GM19467 (cell line): Measurements from ENCODE around the gene TLR2.
"Not testable (repeated sequence)": the region's sequence is repeated elsewhere in the genome, so short reads cannot be mapped to it uniquely, and the experiment has no call there.

Source experiments
- ATAC-seq: cut with Tn5 transposase; IDR thresholded peaks from one replicate; pipeline ENCODE4 v1.9.1; 2021; ENCODE audit warnings: mild to moderate bottlenecking, moderate library complexity; ENCODE audit not compliant: unreplicated experiment

Gene TLR2

DNA sequence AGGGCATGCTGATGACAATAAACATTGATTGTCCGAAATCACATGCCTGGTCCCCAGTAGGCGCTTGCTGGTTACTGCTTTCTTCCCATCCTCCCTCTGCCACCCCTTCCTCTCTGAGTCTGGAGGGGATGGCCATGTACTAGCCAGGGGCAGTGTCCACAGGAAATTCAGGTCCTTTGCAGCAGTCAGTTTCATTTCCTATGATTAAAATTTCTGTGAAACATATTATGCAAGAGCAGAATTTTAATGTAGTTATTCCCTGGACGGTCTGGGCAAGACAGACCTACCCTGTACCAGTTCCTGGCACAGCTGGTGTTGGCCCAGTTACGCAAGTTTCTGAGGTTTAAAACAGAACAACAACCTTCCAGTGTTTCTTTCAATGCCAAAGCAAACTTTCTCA is 28.2 kb upstream of the TLR2 start:
- no peak for ATAC-seq

DNA sequence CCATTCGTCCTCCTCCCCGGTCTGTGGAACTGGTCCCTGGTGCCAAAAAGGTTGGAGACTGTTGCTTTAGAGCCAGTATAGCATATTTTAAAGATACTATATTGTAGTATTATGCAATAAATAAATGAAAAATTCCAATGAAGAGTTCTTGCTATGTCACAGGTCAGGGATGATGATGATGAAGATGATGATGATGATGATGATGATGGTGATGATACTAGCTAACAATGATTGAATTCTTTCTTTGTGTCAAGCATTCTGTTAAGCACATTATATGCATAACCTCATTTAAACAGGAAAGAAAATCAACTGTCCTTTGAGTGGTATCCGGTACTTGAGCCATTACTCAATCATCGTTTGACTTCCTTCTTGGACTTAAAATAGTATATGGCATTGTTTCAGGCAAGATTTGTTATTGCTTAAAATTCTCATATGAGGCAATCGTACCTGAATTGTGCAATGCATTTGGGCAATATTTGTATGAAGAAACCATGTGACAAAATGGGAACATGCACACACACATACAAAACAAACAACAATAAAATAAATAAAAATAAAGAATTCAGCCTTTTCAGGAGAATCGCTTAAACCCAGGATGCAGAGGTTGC is 22.8 kb upstream of the TLR2 start:
- ATAC-seq: no peak

DNA sequence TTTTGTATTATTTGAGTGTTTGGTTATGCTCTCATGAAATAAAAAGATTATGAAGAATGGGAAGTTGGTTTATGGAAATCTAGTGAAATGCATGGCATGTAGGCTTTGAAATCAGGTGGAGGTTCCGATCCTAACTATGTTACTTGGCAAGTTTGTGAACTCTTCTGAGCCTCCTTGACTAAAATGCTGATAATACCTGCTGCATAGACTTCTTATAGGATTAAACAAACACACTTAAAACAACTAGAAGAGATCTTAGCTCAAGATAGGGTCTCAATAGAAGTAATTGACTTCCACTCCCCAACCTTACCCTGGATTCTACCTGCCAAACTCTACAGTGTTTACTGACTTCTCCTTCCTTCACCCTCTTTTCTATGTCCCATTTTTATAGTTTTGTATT is 22.2 kb upstream of the TLR2 start:
- no peak for ATAC-seq

DNA sequence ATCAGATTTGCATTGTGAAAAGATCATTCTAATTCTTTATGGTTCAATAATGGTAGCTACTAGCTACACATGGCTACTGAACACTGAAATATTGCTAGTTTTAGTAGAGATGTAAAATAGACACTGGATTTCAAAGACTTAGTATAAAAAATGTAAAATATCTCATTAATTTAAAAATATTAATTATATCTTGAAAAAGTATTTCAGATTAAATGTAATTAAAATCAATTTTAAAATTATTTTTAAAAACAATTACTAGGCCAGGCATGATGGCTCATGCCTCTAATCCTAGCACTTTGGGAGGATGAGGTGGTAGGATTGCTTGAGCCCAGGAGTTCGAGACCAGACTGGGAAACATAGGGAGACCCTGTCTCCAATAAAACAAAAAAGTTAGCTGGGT is 20.4 kb upstream of the TLR2 start:
- no peak for ATAC-seq

DNA sequence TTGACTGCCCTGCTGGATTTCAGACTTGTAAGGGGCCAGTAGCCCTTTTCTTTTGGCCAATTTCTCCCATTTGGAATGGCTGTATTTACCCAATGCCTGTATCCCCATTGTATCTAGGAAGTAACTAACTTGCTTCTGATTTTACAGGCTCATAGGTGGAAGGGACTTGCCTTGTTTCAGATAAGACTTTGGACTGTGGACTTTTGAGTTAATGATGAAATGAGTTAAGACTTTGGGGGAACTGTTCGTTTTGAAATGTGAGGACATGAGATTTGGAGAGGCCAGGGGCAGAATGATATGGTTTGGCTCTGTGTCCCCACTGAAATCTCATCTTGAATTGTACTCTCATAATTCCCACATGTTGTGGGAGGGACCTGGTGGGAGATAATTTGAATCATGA is 17.6 kb upstream of the TLR2 start:
- ATAC-seq: not testable (repeated sequence)

DNA sequence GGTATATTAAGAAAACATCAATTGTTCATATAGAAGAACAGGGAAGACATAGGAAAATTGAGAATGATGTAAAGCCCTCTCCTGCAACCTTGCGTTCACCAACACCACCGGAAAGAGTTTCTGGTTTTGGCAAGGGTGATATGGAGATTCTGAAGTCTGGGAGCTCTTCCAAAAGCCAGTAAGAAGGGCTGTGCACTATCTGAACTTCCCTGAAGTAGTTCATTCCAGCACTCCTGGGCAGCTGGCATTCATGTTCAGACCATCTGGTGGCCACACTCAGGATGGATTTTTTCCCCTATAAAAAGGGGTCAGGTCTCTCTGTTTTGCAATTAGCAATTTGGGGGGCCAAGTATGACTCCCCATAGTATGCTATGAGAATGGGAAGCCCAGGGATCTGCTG is 15.4 kb upstream of the TLR2 start:
- no peak for ATAC-seq

DNA sequence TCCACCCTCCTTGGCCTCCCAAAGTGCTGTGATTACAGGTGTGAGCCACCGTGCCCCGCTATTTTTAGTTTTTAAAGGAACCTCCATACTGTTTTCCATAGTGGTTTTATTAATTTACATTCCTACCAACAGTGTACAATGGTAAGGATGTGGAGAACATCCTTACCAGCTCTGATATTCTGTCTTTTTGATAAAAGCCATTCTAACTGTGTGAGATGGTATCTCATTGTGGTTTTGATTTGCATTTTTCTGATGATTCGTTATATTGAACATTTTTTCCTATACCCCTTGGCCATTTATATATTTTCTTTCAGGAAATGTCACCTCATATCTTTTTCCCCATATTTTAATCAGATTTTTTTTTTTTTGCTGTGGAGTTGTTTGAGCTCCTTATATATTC is 14.2 kb upstream of the TLR2 start:
- no peak for ATAC-seq

DNA sequence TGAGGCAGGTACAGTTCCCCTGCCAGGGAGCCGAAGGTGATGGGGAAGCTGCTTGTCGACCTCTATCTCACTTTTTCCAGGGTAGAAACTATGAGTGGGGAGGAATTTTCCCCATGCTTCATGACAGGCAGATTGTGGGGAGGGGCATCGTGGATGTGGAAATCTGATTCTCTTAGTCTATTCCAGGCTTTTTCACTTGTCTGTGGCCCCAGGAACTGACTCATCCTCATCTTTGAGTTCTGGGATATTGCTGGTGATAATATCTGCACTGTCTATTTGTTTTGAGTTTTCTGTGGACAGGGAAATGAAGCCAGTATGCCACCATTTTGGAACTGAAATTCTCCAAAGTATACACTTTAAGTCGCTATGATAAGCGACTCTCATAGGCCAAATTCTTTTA is 7.6 kb upstream of the TLR2 start:
- ATAC-seq: no peak

DNA sequence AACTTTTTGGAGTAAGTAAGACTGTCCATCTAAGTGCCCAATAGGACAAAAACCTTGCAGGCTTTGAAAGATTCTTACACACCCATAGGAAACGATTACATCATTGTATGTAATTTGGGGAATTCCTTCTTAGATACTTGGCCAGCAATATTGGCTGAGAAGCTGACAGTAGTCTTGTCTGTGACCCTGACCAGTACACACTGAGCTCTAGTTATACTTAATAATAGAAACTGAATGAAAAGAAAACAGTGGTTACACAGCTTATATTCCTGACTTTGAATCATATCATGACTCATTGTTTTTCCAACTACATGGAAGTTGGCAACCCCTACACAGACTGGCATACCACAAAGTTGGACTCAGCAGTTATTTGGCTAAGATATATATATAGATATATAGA is 7.1 kb upstream of the TLR2 start:
- no peak for ATAC-seq

DNA sequence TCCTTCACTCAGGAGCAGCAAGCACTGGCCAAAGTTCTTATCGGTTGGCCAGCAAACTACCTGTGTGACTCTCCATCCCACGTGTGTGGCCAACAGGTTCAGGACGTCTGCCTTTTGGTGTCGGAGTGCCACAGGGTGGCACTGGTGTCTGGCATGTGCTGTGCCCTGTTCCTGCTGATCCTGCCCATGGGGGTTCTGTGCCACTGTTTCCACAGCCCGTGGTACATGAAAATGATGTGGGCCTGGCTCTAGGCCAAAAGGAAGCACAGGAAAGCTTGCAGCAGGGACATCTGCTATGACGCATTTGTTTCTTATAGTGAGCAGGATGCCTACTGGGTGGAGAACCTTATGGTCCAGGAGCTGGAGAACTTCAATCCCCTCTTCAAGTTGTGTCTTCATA is 4.6 kb upstream of the TLR2 start:
- ATAC-seq: no peak

DNA sequence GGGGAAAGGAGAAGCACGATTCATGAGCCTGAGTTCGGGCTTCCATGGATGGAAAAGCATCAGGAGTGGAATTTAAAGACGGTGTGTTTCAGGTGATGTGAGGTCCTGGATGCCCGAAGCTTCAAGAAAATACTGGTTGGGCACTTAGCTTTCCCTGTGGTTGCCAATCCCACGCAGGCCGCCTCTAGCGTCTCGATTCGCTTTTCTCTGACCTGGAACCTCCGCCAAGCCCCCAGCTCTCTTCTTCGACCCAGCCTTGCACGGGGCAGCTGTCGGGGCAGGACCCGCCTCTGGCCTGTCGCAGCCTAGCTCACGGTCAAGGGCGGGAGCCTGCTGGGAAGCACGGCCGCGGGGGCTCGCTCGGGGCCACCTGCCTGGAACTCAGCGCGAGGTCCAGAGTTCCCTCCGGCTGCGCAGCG is 308 bp upstream of the TLR2 start:
- ATAC-seq: no peak

DNA sequence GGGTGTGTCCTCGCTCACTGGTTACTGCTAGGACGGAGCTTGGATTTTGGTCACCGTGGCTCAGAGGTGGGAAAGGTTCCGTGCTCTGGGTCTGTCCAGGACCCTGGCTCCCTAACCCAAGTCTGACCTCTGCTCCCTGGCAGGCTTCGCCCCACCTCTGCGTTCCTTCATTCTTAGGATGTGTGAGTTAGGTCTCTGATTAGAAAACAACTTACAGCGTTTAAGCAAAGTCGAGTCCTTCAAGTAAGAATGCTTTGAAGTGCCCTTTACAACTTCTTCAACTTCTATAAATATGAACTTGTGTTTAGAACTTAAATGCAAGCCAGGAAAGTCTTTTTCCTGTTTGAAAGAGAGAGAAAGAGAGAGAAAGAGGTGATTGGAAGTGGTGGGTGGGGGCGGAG is 891 bp downstream of the TLR2 start:
- ATAC-seq: no peak

DNA sequence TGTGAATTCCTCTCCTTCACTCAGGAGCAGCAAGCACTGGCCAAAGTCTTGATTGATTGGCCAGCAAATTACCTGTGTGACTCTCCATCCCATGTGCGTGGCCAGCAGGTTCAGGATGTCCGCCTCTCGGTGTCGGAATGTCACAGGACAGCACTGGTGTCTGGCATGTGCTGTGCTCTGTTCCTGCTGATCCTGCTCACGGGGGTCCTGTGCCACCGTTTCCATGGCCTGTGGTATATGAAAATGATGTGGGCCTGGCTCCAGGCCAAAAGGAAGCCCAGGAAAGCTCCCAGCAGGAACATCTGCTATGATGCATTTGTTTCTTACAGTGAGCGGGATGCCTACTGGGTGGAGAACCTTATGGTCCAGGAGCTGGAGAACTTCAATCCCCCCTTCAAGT is 20.4 kb downstream of the TLR2 start:
- ATAC-seq: no peak

DNA sequence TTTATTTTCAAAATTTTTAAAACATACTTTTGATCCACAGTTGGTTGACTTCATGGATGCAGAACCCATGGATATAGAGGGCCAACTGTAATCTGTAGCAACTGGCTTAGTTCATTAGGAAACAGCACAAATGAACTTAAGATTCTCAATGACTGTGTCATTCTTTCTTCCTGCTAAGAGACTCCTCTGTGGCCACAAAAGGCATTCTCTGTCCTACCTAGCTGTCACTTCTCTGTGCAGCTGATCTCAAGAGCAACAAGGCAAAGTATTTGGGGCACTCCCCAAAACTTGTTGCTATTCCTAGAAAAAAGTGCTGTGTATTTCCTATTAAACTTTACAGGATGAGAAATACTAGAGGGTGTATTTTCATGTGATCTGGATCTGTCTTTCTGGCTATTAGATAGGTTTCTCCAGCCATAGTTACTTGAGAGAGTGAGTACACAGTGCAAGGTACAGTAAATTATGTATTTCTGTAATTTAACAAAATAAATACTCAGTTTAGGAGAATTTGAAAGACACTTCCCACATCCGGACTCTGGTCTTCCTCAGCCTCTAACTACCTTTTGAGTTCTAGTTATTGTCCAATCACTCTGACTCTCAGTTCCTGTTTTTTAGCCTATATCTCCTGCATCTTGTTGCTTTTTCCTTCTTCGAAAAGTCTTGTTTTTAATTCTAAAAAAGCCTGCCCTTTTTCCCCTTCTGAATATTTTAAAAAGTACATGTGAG is 21.8 kb downstream of the TLR2 start:
- no peak for ATAC-seq

DNA sequence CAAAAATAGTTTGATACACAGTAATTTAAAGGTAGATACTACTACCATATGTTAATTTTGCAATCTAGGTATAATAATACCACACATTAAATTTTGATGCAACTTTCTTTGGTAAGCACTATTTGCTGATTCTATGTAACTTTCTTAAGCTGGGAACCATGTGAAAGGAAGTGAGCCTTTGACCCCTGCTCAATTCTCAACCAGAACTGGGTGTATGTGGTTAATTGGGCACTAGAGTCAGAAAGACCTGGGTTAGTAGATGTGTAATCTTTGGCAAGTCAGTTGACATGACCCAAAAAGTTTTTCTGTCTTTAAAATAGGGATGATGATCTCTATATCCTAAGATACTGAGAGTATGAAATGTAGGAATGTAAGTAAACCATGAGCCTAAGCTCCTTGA is 22.4 kb downstream of the TLR2 start:
- no peak for ATAC-seq

DNA sequence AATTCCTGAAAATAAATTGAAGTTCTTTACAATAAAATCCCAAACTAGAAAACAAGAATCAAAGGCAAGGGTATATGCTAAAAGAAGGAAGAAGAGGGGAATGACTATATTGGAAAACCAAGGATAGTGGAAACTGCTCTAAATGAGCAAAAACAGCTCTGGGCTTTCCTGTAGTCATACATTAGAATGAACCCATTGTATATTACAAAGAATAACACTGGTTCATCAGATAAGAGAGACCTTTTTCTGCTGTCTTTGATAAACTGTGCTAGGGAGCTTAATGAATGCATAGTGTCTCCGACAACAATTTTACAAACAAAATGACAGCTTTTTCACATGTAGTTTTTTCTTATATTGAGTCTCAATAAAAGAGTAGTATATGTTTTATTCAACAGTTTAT is 26.6 kb downstream of the TLR2 start:
- no peak for ATAC-seq

DNA sequence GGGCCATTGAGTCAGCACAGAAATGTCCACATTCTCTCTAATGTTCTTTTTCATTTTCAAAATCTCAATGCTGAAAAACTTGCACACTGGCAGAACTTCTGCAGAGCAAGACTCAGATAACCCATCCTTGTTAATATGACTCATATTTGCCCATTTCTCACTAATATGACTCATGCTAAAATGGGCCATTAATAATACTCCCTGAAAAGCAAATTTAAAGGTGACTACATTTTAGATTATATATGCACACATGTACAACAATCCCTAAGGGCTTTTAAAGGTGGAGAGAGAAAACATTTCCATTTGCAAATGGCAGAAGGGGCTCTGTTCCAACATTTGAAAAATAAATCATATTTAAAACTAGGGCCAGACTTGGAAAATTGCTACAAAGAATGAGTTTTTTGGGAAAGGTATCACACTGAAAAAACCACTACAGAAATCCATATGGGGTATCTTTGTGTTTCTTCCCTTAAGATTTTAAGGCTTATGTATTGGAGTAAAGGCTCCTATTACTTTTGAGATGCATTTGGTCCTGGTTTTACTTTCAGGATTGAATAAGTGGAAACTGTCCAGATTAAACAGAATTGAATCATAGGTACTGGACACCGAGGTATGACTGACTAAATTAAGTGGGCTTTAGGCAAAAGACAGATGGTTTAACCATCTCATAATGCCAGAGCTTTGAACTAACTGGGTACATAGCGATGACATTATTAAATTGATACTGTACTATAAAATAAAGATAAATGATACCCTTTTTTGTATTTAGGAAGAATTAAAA is 30.0 kb downstream of the TLR2 start:
- no peak for ATAC-seq

DNA sequence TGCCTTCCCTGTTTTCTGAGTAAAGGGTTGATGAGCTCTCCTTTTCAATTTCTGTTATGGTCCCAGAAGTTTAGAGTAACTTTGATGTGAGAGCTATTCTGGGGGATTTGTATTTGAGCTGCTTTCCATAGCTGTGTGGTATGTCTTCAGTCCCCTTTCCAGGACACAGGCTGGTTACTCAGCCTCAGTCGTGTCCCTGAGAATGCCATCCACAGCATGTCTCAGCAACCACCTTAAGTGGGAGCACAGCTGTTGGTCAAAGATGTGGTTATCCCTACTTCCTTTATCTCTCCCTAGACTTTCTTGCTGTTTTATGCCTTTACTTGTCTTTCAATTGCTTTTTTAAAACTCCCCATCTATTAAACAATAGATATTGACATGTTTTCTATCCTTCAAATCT is 38.0 kb downstream of the TLR2 start:
- no peak for ATAC-seq

DNA sequence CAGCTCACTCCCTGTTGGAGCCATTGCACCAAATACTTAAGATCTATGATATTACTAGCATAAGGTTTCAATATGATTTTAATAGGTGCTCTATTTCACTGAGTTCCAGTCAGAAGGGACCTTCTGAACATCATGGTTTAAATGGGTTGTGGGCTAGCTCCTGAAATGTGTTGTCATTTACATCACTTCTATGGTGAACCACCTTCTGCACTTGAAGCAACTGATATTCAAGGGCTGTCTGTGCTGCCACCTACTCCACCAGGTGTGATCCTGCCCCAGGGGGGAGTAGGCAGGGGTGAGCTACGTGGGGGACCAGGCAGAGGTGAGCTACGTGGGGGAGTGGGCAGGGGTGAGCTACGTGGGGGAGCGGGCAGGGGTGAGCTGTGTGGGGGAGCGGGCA is 40.5 kb downstream of the TLR2 start:
- ATAC-seq: no peak

DNA sequence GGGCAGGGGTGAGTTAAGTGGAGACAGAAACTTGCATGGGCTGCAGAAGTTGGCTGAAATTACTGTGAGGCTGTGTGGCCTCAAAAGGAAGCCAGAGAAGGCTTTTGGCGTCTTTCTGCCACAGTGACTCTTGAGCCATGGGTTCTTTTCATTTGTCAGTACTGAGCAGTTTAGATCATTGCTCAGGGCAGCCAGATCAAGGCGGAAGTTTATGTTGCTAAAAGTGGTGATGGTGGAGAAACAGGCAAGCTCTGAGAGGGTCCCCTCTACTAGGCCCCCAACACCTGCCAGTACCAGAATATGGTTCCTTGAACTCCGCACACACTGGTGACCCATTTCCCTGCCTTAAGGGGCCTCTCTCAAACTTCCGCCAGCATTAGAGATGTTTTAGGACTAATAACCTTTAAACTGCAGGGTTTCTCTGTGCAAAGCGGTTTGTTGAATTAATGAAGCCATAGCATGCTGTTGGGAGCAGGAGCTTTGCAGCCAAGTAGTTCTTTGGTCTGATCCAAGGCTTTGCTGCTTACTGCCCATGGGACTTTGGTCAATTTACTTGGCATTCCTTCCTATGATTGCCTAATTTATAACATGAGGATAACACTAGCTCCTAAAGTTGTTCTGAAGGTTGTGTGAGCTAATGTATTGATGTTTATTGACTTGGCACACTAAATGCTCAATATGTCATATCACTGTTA is 41.2 kb downstream of the TLR2 start:
- no peak for ATAC-seq

DNA sequence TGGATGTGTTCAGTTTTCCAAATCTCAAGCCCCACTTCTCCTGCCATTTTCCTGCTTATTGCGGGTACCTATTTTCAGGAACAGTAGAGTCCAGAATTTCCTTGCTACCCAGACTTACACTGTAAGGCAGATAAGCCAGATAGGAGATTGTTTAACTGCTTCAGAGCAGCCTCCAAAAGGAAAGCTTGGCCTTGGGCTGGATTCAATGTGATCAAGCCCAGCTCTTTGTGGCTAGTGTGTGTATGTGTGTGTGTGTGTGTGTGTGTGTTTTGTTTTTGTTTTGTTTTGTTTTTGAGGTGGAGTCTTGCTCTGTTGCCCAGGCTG is 41.7 kb downstream of the TLR2 start:
- no peak for ATAC-seq

DNA sequence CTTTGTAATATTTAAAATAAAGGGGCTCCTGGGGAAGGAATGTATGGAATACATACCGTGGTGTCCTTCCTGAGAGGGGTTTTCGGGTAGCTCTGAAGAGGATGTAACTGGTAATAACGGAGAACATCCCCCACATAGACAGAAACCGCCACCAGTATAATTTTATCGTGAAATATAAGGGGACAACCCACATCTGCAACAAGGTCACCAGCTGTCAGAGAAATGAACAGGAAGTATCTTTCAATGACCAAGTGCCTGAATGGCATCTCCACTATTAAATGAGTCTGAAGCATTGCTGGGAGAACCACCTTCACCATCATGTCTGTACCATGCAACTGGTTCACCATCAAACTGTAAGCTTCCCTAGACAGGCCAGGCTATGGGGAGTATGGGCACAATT is 44.1 kb downstream of the TLR2 start:
- no peak for ATAC-seq
